Mammary epithelial cell (primary cell): ENCODE measurements around the gene ANKRD17.

Source experiments
- EZH2 ChIP-seq: IDR thresholded peaks from 2 replicates; pipeline ENCODE4 v1.6.1; 2012; ENCODE audit warnings: low read length, inconsistent platforms, borderline replicate concordance
- TF ChIP-seq, protein P1 (sequence below), 2 donors: IDR thresholded peaks in 1 of 2; conservative IDR thresholded peaks in 1 of 2; 2 replicates each; pipeline ENCODE4 v1.5.1; 2011 to 2012; ENCODE audit warnings: inconsistent platforms in 2 of 2, low read length in 2 of 2, mild to moderate bottlenecking in 2 of 2, control low read depth in 1 of 2, low read depth in 1 of 2; ENCODE audit not compliant: insufficient read depth in 1 of 2; ENCODE audit errors: extremely low read depth in 1 of 2

DNA sequence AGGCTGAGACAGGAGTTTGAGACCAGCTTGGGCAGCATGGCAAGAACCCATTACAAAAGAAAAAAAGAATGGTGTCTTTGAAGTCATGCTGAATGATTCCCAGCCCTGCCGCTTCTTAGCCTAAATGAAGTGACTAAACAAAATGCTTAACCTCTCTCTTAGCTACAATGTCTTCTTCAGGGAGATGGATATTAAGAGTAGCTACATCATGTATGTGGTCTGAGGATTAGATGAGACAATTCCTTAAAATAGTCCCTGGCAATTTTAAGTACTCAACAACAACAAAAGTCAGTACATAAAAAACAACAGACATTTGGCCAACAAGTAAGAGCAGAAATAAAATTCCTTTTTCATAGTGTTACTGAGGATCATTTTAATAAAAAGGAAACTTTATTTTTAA, 124.8 kb downstream of the ANKRD17 start:
- TF ChIP-seq, protein P1, sequence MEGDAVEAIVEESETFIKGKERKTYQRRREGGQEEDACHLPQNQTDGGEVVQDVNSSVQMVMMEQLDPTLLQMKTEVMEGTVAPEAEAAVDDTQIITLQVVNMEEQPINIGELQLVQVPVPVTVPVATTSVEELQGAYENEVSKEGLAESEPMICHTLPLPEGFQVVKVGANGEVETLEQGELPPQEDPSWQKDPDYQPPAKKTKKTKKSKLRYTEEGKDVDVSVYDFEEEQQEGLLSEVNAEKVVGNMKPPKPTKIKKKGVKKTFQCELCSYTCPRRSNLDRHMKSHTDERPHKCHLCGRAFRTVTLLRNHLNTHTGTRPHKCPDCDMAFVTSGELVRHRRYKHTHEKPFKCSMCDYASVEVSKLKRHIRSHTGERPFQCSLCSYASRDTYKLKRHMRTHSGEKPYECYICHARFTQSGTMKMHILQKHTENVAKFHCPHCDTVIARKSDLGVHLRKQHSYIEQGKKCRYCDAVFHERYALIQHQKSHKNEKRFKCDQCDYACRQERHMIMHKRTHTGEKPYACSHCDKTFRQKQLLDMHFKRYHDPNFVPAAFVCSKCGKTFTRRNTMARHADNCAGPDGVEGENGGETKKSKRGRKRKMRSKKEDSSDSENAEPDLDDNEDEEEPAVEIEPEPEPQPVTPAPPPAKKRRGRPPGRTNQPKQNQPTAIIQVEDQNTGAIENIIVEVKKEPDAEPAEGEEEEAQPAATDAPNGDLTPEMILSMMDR (conservative IDR thresholded peaks at IDR 0.05 in 1 of 2, IDR thresholded peaks at IDR 0.05 in 1 of 2; ENCODE audit: extremely low read depth in 1 of 2, insufficient read depth in 1 of 2, low read depth in 1 of 2, low read length in 2 of 2), result no peak
- no peak for TF ChIP-seq EZH2
